Sciatic nerve (tissue), 2 donors: ENCODE measurements around the gene GNS. TPM values are rescaled to one million over a fixed set of nuclear protein-coding genes. Genes with fewer than 3 reads are reported as not detected.

Experiments
- ATAC-seq: fragments of 200-7000 bp; cut with Tn5 transposase; one replicate; pipeline ENCODE4 v1.9.1; 2020; ENCODE audit warnings: mild to moderate bottlenecking, moderate library complexity
- DNase-seq: peaks from one replicate; pipeline ENCODE4 v3.0.0-alpha.2; 2020; ENCODE audit warnings: low spot score
- intact Hi-C: fragments of 100-400 bp; cut with DNase I; formaldehyde crosslinking; loops from one replicate; pipeline ENCODE4 v1.14.2; 2022
- total RNA-seq: library from RNA; stranded (reverse); fragmentation: NEBNext Ultra II Directional; extraction: Animal tissue kit (Norgen Biotek cat#: 25700); gene quantifications from one replicate; pipeline ENCODE4 v1.2.1, GENCODE V29; 2021
- donor health status: DM: no; HTN: no; CAD: no.
- donor health status: DM: no; HTN: no; CAD: no.

Gene GNS
- total RNA-seq, 1 donor from 2014 or later = 82.8 TPM

- no peak for DNase-seq
Observed at GRCh38 chr12:64665514-64665913, 93.7 kb downstream of the GNS start.

More at GRCh38 chr12:64665514-64665913, 93.7 kb downstream of the GNS start:
- intact Hi-C loops = no loop called here
- no peak for ATAC-seq

Other genes starting within 250 kb of the GNS start
- 49.3 TPM for gene RASSF3, start 148.9 kb downstream of the GNS start, total RNA-seq
- gene TBC1D30, start 65.2 kb upstream of the GNS start, total RNA-seq = 6.2 TPM